CD4-positive, alpha-beta T cell (primary cell): ENCODE measurements around the gene LHFPL3. TPM values are rescaled to one million over a fixed set of nuclear protein-coding genes. Genes with fewer than 3 reads are reported as not detected.

Experiments used
- ATAC-seq: fragments of 200-7000 bp; cut with Tn5 transposase; one replicate; pipeline ENCODE4 v1.10.0; 2022; ENCODE audit warnings: mild to moderate bottlenecking; ENCODE audit not compliant: poor library complexity
- CTCF ChIA-PET: fragments of 350-600 bp; sonication (Branson Sonifier 250); formaldehyde crosslinking; loops from one replicate; lab custom pipeline; 2021; ENCODE audit warnings: antibody characterized with exemption, inconsistent platforms; lab: Charles Lee
- POLR2A ChIA-PET: fragments of 350-600 bp; sonication (Branson Sonifier 250); formaldehyde crosslinking; loops from one replicate; lab custom pipeline; 2021; ENCODE audit warnings: antibody characterized with exemption, inconsistent platforms; lab: Charles Lee
- DNase-seq, 14 experiments: peaks; one replicate each; pipeline ENCODE4 v3.0.0-alpha.2; 2013 to 2020; ENCODE audit warnings: mixed read lengths in 2 of 14
- H3K27ac ChIP-seq, 2 donors: one replicate each; pipeline versions ENCODE4 v1.5.1 to v1.7.0; 2013; ENCODE audit warnings: low read length in 2 of 2, low read depth in 1 of 2, mild to moderate bottlenecking in 1 of 2
- H3K27me3 ChIP-seq, 2 experiments: 1 replicate in 1 of 2; 2 replicates in 1 of 2; pipeline versions ENCODE4 v1.6.1 to v1.7.0; 2013; ENCODE audit warnings: low read length in 2 of 2, control low read depth in 1 of 2, mild to moderate bottlenecking in 1 of 2, moderate library complexity in 1 of 2; ENCODE audit not compliant: insufficient read depth in 2 of 2, control insufficient read depth in 1 of 2
- H3K36me3 ChIP-seq: one replicate; pipeline ENCODE4 v1.6.1; 2013; ENCODE audit warnings: low read length, control low read depth; ENCODE audit not compliant: insufficient read depth
- H3K4me1 ChIP-seq: one replicate; pipeline ENCODE4 v1.6.1; 2013; ENCODE audit warnings: low read length, control low read depth; ENCODE audit not compliant: insufficient read depth
- H3K4me3 ChIP-seq: one replicate; pipeline ENCODE4 v1.5.1; 2013; ENCODE audit warnings: mild to moderate bottlenecking, low read length, moderate library complexity
- H3K9me3 ChIP-seq, 2 experiments: 1 replicate in 1 of 2; 2 replicates in 1 of 2; pipeline versions ENCODE4 v1.6.1 to v1.7.0; 2013; ENCODE audit warnings: low read length in 2 of 2, mild to moderate bottlenecking in 2 of 2, control low read depth in 1 of 2, moderate library complexity in 1 of 2; ENCODE audit not compliant: control insufficient read depth in 1 of 2, insufficient read depth in 1 of 2
- H3K27ac Mint-ChIP-seq: one replicate; pipeline ENCODE4 v1.8.0; 2020; ENCODE audit warnings: mixed read lengths
- H3K27me3 Mint-ChIP-seq: one replicate; pipeline ENCODE4 v1.8.0; 2021; ENCODE audit warnings: mixed read lengths
- H3K36me3 Mint-ChIP-seq: one replicate; pipeline ENCODE4 v1.8.0; 2021; ENCODE audit warnings: low read depth, mixed read lengths
- H3K4me1 Mint-ChIP-seq: one replicate; pipeline ENCODE4 v1.8.0; 2021; ENCODE audit warnings: low read depth, mixed read lengths
- H3K4me3 Mint-ChIP-seq: one replicate; pipeline ENCODE4 v1.8.0; 2020; ENCODE audit warnings: mild to moderate bottlenecking, mixed read lengths
- H3K9me3 Mint-ChIP-seq: one replicate; pipeline ENCODE4 v1.8.0; 2020; ENCODE audit warnings: mixed read lengths
- intact Hi-C, 2 experiments: fragments of 100-400 bp; cut with DNase I in 1 of 2; cut with micrococcal nuclease in 1 of 2; formaldehyde crosslinking; loops; one replicate each; pipeline versions ENCODE4 v1.15.1 to v1.9.0; 2023 to 2025; cut with DNase I, micrococcal nuclease
- total RNA-seq, 174 experiments: library from RNA in 2 of 174; stranded (reverse) in 2 of 174; gene quantifications; one replicate each; pipeline ENCODE4 v1.2.3 and lab custom pipeline; 2021 to 2026
- TF ChIP-seq, protein P1 (sequence below): fragments of 200-600 bp; IDR thresholded peaks from one replicate; pipeline ENCODE4 v1.8.0; 2022; ENCODE audit warnings: antibody characterized with exemption, mild to moderate bottlenecking

LHFPL3 gene
- total RNA-seq, 2 experiments from 2014 or later: not detected

DNA sequence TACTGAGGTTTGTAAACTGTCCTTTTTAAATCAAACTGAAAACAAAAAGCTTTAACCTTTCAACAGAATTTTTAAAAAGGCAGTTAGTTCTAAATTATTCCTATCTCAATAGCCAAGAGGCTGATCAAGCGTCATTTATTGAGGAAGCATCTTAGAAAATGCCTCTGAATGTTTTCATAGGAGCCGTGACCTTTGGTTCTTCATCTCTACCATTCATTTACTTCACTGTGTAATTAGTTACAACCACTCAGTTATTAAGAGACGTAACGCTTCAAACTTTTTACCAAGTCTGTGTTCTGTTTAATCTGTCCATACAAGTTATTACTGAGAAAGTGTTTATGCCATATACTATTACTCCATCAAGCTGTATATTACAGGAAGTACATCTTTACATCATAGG, 578.2 kb downstream of the LHFPL3 start:
- H3K27ac Mint-ChIP-seq: no peak overlapping the region

DNA sequence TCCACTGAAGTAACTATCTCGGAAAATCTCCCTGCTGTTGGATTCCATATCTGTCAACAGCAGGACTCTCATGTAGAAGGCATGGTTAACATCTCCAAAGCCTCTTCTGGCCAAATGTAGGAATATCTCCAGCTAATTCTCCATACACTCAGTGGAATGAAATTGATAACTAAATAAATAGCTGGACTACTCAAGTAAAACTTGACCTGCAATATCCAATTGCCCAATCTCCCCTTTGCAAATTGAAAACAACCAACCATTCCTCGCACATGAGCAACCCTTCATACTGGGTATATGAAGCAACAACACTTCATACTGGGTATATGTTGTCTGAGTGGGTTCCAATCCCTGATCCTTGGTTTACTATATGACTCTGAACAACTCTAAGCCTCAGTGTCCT, 580.2 kb downstream of the LHFPL3 start:
- Mint-ChIP-seq H3K27ac (no peak overlapping the region), H3K4me3 (no peak overlapping the region), H3K9me3 (no peaks in the 10 kb centered on the region), H3K27me3 (no peaks in the 10 kb centered on the region), H3K4me1 (no peaks in the 10 kb centered on the region), H3K36me3 (no peaks in the 10 kb centered on the region)
- TF ChIP-seq, protein P1, sequence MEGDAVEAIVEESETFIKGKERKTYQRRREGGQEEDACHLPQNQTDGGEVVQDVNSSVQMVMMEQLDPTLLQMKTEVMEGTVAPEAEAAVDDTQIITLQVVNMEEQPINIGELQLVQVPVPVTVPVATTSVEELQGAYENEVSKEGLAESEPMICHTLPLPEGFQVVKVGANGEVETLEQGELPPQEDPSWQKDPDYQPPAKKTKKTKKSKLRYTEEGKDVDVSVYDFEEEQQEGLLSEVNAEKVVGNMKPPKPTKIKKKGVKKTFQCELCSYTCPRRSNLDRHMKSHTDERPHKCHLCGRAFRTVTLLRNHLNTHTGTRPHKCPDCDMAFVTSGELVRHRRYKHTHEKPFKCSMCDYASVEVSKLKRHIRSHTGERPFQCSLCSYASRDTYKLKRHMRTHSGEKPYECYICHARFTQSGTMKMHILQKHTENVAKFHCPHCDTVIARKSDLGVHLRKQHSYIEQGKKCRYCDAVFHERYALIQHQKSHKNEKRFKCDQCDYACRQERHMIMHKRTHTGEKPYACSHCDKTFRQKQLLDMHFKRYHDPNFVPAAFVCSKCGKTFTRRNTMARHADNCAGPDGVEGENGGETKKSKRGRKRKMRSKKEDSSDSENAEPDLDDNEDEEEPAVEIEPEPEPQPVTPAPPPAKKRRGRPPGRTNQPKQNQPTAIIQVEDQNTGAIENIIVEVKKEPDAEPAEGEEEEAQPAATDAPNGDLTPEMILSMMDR: no peak
- H3K4me3 ChIP-seq: no peak overlapping the region
- DNase-seq: no peak
- CTCF ChIA-PET: interaction anchor here (1.6 kb wide), 1 partner anchor 25 kb away, joined by 4 read pairs; no protein-coding TSS in a partner anchor
- H3K4me1 ChIP-seq: no peaks in the 10 kb centered on the region
- intact Hi-C loops: no loop called here
- H3K36me3 ChIP-seq: no peaks in the 10 kb centered on the region
- no peak for ATAC-seq
- no peaks in the 10 kb centered on the region for H3K9me3 ChIP-seq
- H3K27me3 ChIP-seq: no peaks in the 10 kb centered on the region
- no peak overlapping the region for H3K27ac ChIP-seq
- POLR2A ChIA-PET: no interaction called here

More for the DNA sequence above, 578.2 kb downstream of the LHFPL3 start:
- peaks cover 7% of the 10 kb centered on the region for H3K27me3 Mint-ChIP-seq
- H3K9me3 ChIP-seq: no peaks in the 10 kb centered on the region
- no peaks in the 10 kb centered on the region for H3K4me1 ChIP-seq
- no peak overlapping the region for H3K27ac ChIP-seq
- no peaks in the 10 kb centered on the region for H3K36me3 ChIP-seq
- intact Hi-C loops: no loop called here
- CTCF ChIA-PET: no interaction called here
- no peak overlapping the region for H3K4me3 Mint-ChIP-seq
- TF ChIP-seq, protein P1: no peak
- no peak for DNase-seq
- no peaks in the 10 kb centered on the region for H3K27me3 ChIP-seq
- H3K36me3 Mint-ChIP-seq: no peaks in the 10 kb centered on the region
- no peak for ATAC-seq
- POLR2A ChIA-PET: no interaction called here
- H3K9me3 Mint-ChIP-seq: no peaks in the 10 kb centered on the region
- H3K4me3 ChIP-seq: no peak overlapping the region
- no peaks in the 10 kb centered on the region for H3K4me1 Mint-ChIP-seq

DNA sequence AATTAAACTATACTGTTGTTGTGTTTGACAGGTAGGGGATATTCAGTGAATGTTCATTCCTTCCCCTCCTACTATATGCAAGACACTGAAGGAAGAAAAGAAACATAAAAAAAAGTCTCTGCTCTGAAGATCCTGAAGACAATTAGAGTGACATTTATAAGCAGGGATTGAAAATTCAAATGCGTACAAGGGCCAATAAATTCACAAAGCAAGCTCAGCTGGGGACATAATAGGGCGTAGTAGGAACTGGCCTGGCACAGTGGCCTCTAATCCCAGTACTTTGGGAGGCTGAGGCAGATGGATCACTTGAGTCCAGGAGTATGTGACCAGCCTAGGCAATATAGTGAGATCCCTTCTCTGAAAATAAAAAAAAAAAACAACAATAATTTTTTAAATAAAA, 580.7 kb downstream of the LHFPL3 start:
- H3K27me3 ChIP-seq: no peaks in the 10 kb centered on the region
- Mint-ChIP-seq H3K27ac (no peak overlapping the region), H3K4me1 (no peaks in the 10 kb centered on the region), H3K4me3 (no peak overlapping the region), H3K27me3 (no peaks in the 10 kb centered on the region), H3K36me3 (no peaks in the 10 kb centered on the region), H3K9me3 (no peaks in the 10 kb centered on the region)
- TF ChIP-seq, protein P1: no peak
- H3K4me3 ChIP-seq: no peak overlapping the region
- H3K4me1 ChIP-seq: no peaks in the 10 kb centered on the region
- POLR2A ChIA-PET: no interaction called here
- ATAC-seq (no peak), DNase-seq (no peak)
- H3K27ac ChIP-seq: no peak overlapping the region
- CTCF ChIA-PET: interaction anchor here (1.8 kb wide), 1 partner anchor 26 kb away, joined by 4 read pairs; no protein-coding TSS in a partner anchor
- H3K36me3 ChIP-seq: no peaks in the 10 kb centered on the region
- intact Hi-C loops: no loop called here
- H3K9me3 ChIP-seq: no peaks in the 10 kb centered on the region
